ENCODE results near the gene SIGLEC8. TPM values are rescaled to one million over a fixed set of nuclear protein-coding genes. Genes with fewer than 3 reads are reported as not detected.

Gene SIGLEC8
- polyA plus RNA-seq, 1 donor from 2014 or later: not detected

- Histone ChIP-seq H3F3A (ENCODE audit: insufficient read depth, low read length, poor library complexity, severe bottlenecking) (no peaks in the 10 kb centered on the region), H4K20me1 (ENCODE audit: insufficient read depth) (no peaks in the 10 kb centered on the region), H3K27me3 (ENCODE audit: insufficient read depth, low read depth, low read length) (no peaks in the 10 kb centered on the region), H2AFZ (ENCODE audit: low read depth, low read length) (no peak overlapping the region), H3K4me3 (ENCODE audit: low read length) (no peak overlapping the region), H3K79me2 (replicated peaks; ENCODE audit: insufficient read depth, low read length) (no peaks in the 10 kb centered on the region), H3K36me3 (ENCODE audit: insufficient read depth, low read length) (no peaks in the 10 kb centered on the region), H3K9ac (ENCODE audit: low read length) (no peak overlapping the region), H3K27ac (ENCODE audit: low read length) (no peak overlapping the region), H3K9me3 (ENCODE audit: low read length) (no peaks in the 10 kb centered on the region), H3K4me2 (ENCODE audit: low read length) (no peak overlapping the region), H3K9me2 (ENCODE audit: insufficient read depth, low read length) (no peaks in the 10 kb centered on the region)
- no peak for TF ChIP-seq CTCF (IDR thresholded peaks at IDR 0.05; ENCODE audit: poor library complexity, severe bottlenecking)
- no peak for TF ChIP-seq RAD21 (conservative IDR thresholded peaks at IDR 0.05)
- TF ChIP-seq EP300 (conservative IDR thresholded peaks at IDR 0.05; ENCODE audit: poor library complexity, severe bottlenecking): no peak
- TF ChIP-seq EZH2 (IDR thresholded peaks at IDR 0.05; ENCODE audit: borderline replicate concordance, insufficient read depth, low read length, poor library complexity, severe bottlenecking): no peak
- no peak for TF ChIP-seq REST (IDR thresholded peaks at IDR 0.05; ENCODE audit: borderline replicate concordance)
Measured at GRCh38 chr19:51491586-51491985, 33.3 kb upstream of the SIGLEC8 start.

- no peaks in the 10 kb centered on the region for H3K27me3 ChIP-seq (ENCODE audit: insufficient read depth, low read depth, low read length)
Measured at GRCh38 chr19:51490676-51491075, 32.4 kb upstream of the SIGLEC8 start.

More at GRCh38 chr19:51490676-51491075, 32.4 kb upstream of the SIGLEC8 start:
- no peak overlapping the region for H3K9ac ChIP-seq (ENCODE audit: low read length)
- H4K20me1 ChIP-seq (ENCODE audit: insufficient read depth): no peaks in the 10 kb centered on the region
- H3K36me3 ChIP-seq (ENCODE audit: insufficient read depth, low read length): no peaks in the 10 kb centered on the region
- H3K79me2 ChIP-seq (replicated peaks; ENCODE audit: insufficient read depth, low read length): no peaks in the 10 kb centered on the region
- H3F3A ChIP-seq (ENCODE audit: insufficient read depth, low read length, poor library complexity, severe bottlenecking): no peaks in the 10 kb centered on the region
- H2AFZ ChIP-seq (ENCODE audit: low read depth, low read length): no peak overlapping the region
- no peaks in the 10 kb centered on the region for H3K9me3 ChIP-seq (ENCODE audit: low read length)
- no peak for TF ChIP-seq EP300 (conservative IDR thresholded peaks at IDR 0.05; ENCODE audit: poor library complexity, severe bottlenecking)
- no peak for TF ChIP-seq CTCF (IDR thresholded peaks at IDR 0.05; ENCODE audit: poor library complexity, severe bottlenecking)
- no peak for TF ChIP-seq TAF1 (IDR thresholded peaks at IDR 0.05; ENCODE audit: low read depth)
- no peak for TF ChIP-seq RAD21 (conservative IDR thresholded peaks at IDR 0.05)
- no peak for TF ChIP-seq SMC3 (conservative IDR thresholded peaks at IDR 0.05; ENCODE audit: poor library complexity)
- no peak for TF ChIP-seq MXI1 (conservative IDR thresholded peaks at IDR 0.05; ENCODE audit: poor library complexity, severe bottlenecking)
- no peak for TF ChIP-seq EZH2 (IDR thresholded peaks at IDR 0.05; ENCODE audit: borderline replicate concordance, insufficient read depth, low read length, poor library complexity, severe bottlenecking)
- no peak for TF ChIP-seq POLR2AphosphoS5 (IDR thresholded peaks at IDR 0.05)
- TF ChIP-seq REST (IDR thresholded peaks at IDR 0.05; ENCODE audit: borderline replicate concordance): no peak
- H3K27ac ChIP-seq (ENCODE audit: low read length): no peak overlapping the region
- no peak overlapping the region for H3K4me3 ChIP-seq (ENCODE audit: low read length)
- no peak overlapping the region for H3K4me2 ChIP-seq (ENCODE audit: low read length)
- no peaks in the 10 kb centered on the region for H3K9me2 ChIP-seq (ENCODE audit: insufficient read depth, low read length)

Data from neural cell (in vitro differentiated cells).